ENCODE measurements around the gene OSBPL9.

OSBPL9 gene

GRCh38 chr1:51628715-51629590 lies 12.1 kb downstream of the OSBPL9 start:
- H3K36me3 ChIP-seq (ENCODE audit: insufficient read depth, low read length) = no peaks in the 10 kb centered on the region
- no peaks in the 10 kb centered on the region for H3K9me2 ChIP-seq (ENCODE audit: low read depth, low read length)
- no peak for TF ChIP-seq CTCF (IDR thresholded peaks at IDR 0.05; ENCODE audit: low read length)
- no peak for TF ChIP-seq EZH2 (IDR thresholded peaks at IDR 0.05; ENCODE audit: borderline replicate concordance, low read length)
- H3K4me2 ChIP-seq (ENCODE audit: low read length) = no peak overlapping the region
- H2AFZ ChIP-seq (ENCODE audit: low read length) = no peak overlapping the region
- no peaks in the 10 kb centered on the region for H4K20me1 ChIP-seq (ENCODE audit: insufficient read depth, low read length)
- H3K79me2 ChIP-seq (ENCODE audit: insufficient read depth, low read length) = no peaks in the 10 kb centered on the region
- no peak overlapping the region for H3K27ac ChIP-seq (ENCODE audit: low read depth, low read length, poor library complexity, severe bottlenecking)
- 0 out of 2 replicates have a peak overlapping the region, but pooled peaks have one; percentile 7 for H3K9ac ChIP-seq (ENCODE audit: low read length)
- H3K9me3 ChIP-seq (ENCODE audit: low read length) = no peaks in the 10 kb centered on the region
- H3K4me1 ChIP-seq (ENCODE audit: insufficient read depth, low read length, severe bottlenecking) = peaks cover 5% of the 10 kb centered on the region
- no peaks in the 10 kb centered on the region for H3K27me3 ChIP-seq (ENCODE audit: insufficient read depth, low read length)
- H3K4me3 ChIP-seq (ENCODE audit: low read depth, low read length, poor library complexity, severe bottlenecking) = no peak overlapping the region
- no peaks in the 10 kb centered on the region for H3F3A ChIP-seq (ENCODE audit: insufficient read depth, low read length)

GRCh38 chr1:51629918-51630317 lies 13.0 kb downstream of the OSBPL9 start:
- H3K79me2 ChIP-seq (ENCODE audit: insufficient read depth, low read length) = no peaks in the 10 kb centered on the region
- TF ChIP-seq CTCF (IDR thresholded peaks at IDR 0.05; ENCODE audit: low read length) = no peak
- TF ChIP-seq EZH2 (IDR thresholded peaks at IDR 0.05; ENCODE audit: borderline replicate concordance, low read length) = no peak

GRCh38 chr1:51630393-51630792 lies 13.5 kb downstream of the OSBPL9 start:
- no peaks in the 10 kb centered on the region for H3K4me1 ChIP-seq (ENCODE audit: insufficient read depth, low read length, severe bottlenecking)
- H3K36me3 ChIP-seq (ENCODE audit: insufficient read depth, low read length) = no peaks in the 10 kb centered on the region
- H3K27me3 ChIP-seq (ENCODE audit: insufficient read depth, low read length) = no peaks in the 10 kb centered on the region
- H3K79me2 ChIP-seq (ENCODE audit: insufficient read depth, low read length) = no peaks in the 10 kb centered on the region
- H3K4me3 ChIP-seq (ENCODE audit: low read depth, low read length, poor library complexity, severe bottlenecking) = no peak overlapping the region
- no peaks in the 10 kb centered on the region for H3K9me2 ChIP-seq (ENCODE audit: low read depth, low read length)
- H3K4me2 ChIP-seq (ENCODE audit: low read length) = no peak overlapping the region
- H4K20me1 ChIP-seq (ENCODE audit: insufficient read depth, low read length) = no peaks in the 10 kb centered on the region
- no peak overlapping the region for H2AFZ ChIP-seq (ENCODE audit: low read length)
- no peaks in the 10 kb centered on the region for H3F3A ChIP-seq (ENCODE audit: insufficient read depth, low read length)
- TF ChIP-seq EZH2 (IDR thresholded peaks at IDR 0.05; ENCODE audit: borderline replicate concordance, low read length) (no peak), CTCF (IDR thresholded peaks at IDR 0.05; ENCODE audit: low read length) (no peak)
- H3K9me3 ChIP-seq (ENCODE audit: low read length) = no peaks in the 10 kb centered on the region
- no peak overlapping the region for H3K9ac ChIP-seq (ENCODE audit: low read length)
- no peak overlapping the region for H3K27ac ChIP-seq (ENCODE audit: low read depth, low read length, poor library complexity, severe bottlenecking)

More at GRCh38 chr1:51629918-51630317, 13.0 kb downstream of the OSBPL9 start:
- no peaks in the 10 kb centered on the region for H3K36me3 ChIP-seq (ENCODE audit: insufficient read depth, low read length)
- no peaks in the 10 kb centered on the region for H3K9me2 ChIP-seq (ENCODE audit: low read depth, low read length)
- H3K27me3 ChIP-seq (ENCODE audit: insufficient read depth, low read length) = no peaks in the 10 kb centered on the region
- peaks cover under 1% of the 10 kb centered on the region for H3K4me1 ChIP-seq (ENCODE audit: insufficient read depth, low read length, severe bottlenecking)
- H3K9ac ChIP-seq (ENCODE audit: low read length) = no peak overlapping the region
- H3F3A ChIP-seq (ENCODE audit: insufficient read depth, low read length) = no peaks in the 10 kb centered on the region
- no peak overlapping the region for H3K27ac ChIP-seq (ENCODE audit: low read depth, low read length, poor library complexity, severe bottlenecking)
- no peak overlapping the region for H2AFZ ChIP-seq (ENCODE audit: low read length)
- no peaks in the 10 kb centered on the region for H4K20me1 ChIP-seq (ENCODE audit: insufficient read depth, low read length)
- no peak overlapping the region for H3K4me2 ChIP-seq (ENCODE audit: low read length)
- no peak overlapping the region for H3K4me3 ChIP-seq (ENCODE audit: low read depth, low read length, poor library complexity, severe bottlenecking)
- no peaks in the 10 kb centered on the region for H3K9me3 ChIP-seq (ENCODE audit: low read length)

Measured in OCI-LY1 (cell line).